Measurements from ENCODE around the gene STK11IP. TPM values are rescaled to one million over a fixed set of nuclear protein-coding genes. Genes with fewer than 3 reads are reported as not detected.

The STK11IP gene
- total RNA-seq, 2 donors from 2014 or later = 18.3 to 60.3 TPM

GRCh38 chr2:219626540-219626939 is 28.9 kb downstream of the STK11IP start:
- TF ChIP-seq POLR2A (IDR thresholded peaks at IDR 0.05) (no peak), POLR2AphosphoS5 (IDR thresholded peaks at IDR 0.05) (no peak), CTCF (IDR thresholded peaks at IDR 0.05) (no peak)
- no peaks in the 10 kb centered on the region for H3K9me3 ChIP-seq
- no peak overlapping the region for H3K27ac ChIP-seq
- no peaks in the 10 kb centered on the region for H3K4me1 ChIP-seq (replicated peaks)
- 87% methylated on average over 8 of the region's 8 CpGs for WGBS
- intact Hi-C loops (cut with DNase I) = no loop called here
- no peaks in the 10 kb centered on the region for H3K36me3 ChIP-seq
- DNase-seq (ENCODE audit: low spot score) = no peak
- H3K27me3 ChIP-seq (replicated peaks; ENCODE audit: insufficient read depth) = no peaks in the 10 kb centered on the region
- H3K4me3 ChIP-seq = no peak overlapping the region

GRCh38 chr2:219627103-219628100 is 29.7 kb downstream of the STK11IP start, which contains the start of gene SLC4A3:
SLC4A3 (plus strand) TSS chr2:219627630; CDS start chr2:219627993, 363 bp downstream.
- Histone ChIP-seq H3K27ac (peak within 1 kb of the TSS in 1 of 2 donors; percentile 51), H3K4me3 (peak within 1 kb of the TSS; percentile 53 to 63), H3K36me3 (no peaks in the 10 kb centered on the region), H3K4me1 (replicated peaks) (no peaks in the 10 kb centered on the region), H3K27me3 (replicated peaks; ENCODE audit: insufficient read depth) (no peaks in the 10 kb centered on the region), H3K9me3 (no peaks in the 10 kb centered on the region)
- intact Hi-C loops (cut with DNase I) = no loop called here
- DNase-seq (ENCODE audit: low spot score) = no peak
- 6% methylated on average over 47 of the region's 103 CpGs for WGBS
- no peak for TF ChIP-seq POLR2AphosphoS5 (IDR thresholded peaks at IDR 0.05)
- no peak for TF ChIP-seq CTCF (IDR thresholded peaks at IDR 0.05)
- no peak for TF ChIP-seq POLR2A (IDR thresholded peaks at IDR 0.05)

- H3K4me3 ChIP-seq = peak overlapping the region; percentile 53 to 63
- intact Hi-C loops (cut with DNase I) = no loop called here
Measured at GRCh38 chr2:219628235-219628985, 30.8 kb downstream of the STK11IP start.

More at GRCh38 chr2:219628235-219628985, 30.8 kb downstream of the STK11IP start:
- 84% methylated on average over 26 of the region's 26 CpGs for WGBS
- no peak for DNase-seq (ENCODE audit: low spot score)
- no peak overlapping the region for H3K27ac ChIP-seq
- H3K4me1 ChIP-seq (replicated peaks) = no peaks in the 10 kb centered on the region
- no peak for TF ChIP-seq POLR2A (IDR thresholded peaks at IDR 0.05)
- TF ChIP-seq CTCF (IDR thresholded peaks at IDR 0.05) = no peak
- TF ChIP-seq POLR2AphosphoS5 (IDR thresholded peaks at IDR 0.05) = no peak
- H3K9me3 ChIP-seq = no peaks in the 10 kb centered on the region
- no peaks in the 10 kb centered on the region for H3K36me3 ChIP-seq
- H3K27me3 ChIP-seq (replicated peaks; ENCODE audit: insufficient read depth) = no peaks in the 10 kb centered on the region
